Measurements from ENCODE around the gene COL23A1.

DNA sequence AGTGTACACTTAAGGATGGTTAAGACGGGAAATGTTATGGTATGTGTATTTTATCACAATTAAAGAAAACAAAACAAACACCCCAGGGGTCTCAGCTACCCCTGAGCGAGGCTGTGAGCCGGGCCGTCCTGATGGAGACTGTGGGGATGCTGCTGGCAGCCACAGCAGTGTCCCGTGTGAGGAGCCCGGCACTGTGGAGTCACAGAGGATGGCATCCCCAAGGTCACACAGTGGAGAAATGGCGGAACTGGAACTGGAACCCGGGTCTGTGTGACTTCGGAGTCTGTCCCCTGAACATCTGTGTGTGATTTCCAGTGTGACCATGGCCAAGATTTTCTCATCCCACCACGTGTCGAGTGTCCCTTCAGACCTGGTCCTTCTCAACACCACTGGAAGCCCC, 276.9 kb downstream of the COL23A1 start:
- TF ChIP-seq, protein P1, sequence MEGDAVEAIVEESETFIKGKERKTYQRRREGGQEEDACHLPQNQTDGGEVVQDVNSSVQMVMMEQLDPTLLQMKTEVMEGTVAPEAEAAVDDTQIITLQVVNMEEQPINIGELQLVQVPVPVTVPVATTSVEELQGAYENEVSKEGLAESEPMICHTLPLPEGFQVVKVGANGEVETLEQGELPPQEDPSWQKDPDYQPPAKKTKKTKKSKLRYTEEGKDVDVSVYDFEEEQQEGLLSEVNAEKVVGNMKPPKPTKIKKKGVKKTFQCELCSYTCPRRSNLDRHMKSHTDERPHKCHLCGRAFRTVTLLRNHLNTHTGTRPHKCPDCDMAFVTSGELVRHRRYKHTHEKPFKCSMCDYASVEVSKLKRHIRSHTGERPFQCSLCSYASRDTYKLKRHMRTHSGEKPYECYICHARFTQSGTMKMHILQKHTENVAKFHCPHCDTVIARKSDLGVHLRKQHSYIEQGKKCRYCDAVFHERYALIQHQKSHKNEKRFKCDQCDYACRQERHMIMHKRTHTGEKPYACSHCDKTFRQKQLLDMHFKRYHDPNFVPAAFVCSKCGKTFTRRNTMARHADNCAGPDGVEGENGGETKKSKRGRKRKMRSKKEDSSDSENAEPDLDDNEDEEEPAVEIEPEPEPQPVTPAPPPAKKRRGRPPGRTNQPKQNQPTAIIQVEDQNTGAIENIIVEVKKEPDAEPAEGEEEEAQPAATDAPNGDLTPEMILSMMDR (IDR thresholded peaks at IDR 0.05), result no peak
- no peak for TF ChIP-seq POLR2AphosphoS5 (IDR thresholded peaks at IDR 0.05)
- TF ChIP-seq EP300 (IDR thresholded peaks at IDR 0.05), result no peak
